ENCODE measurements around the gene ZNRF3.

The ZNRF3 gene

GRCh38 chr22:29012101-29012433, 128.7 kb downstream of the ZNRF3 start:
- no peak overlapping the region for H3K4me2 ChIP-seq (ENCODE audit: insufficient read depth, low read length)
- H3K4me3 ChIP-seq (ENCODE audit: low read depth in 1 of 2, low read length in 2 of 2) = no peak overlapping the region
- ATAC-seq (ENCODE audit: insufficient read depth, low read depth) (no peak), DNase-seq (no peak)
- H3K4me1 ChIP-seq (ENCODE audit: insufficient read depth, low read length) = no peaks in the 10 kb centered on the region
- H3K79me2 ChIP-seq (ENCODE audit: insufficient read depth, low read length) = no peaks in the 10 kb centered on the region
- H2AFZ ChIP-seq (ENCODE audit: low read depth, low read length) = no peak overlapping the region
- no peaks in the 10 kb centered on the region for H3K9me3 ChIP-seq (ENCODE audit: insufficient read depth, low read length, severe bottlenecking)
- no peak overlapping the region for H3K27ac ChIP-seq (ENCODE audit: low read length)
- no peaks in the 10 kb centered on the region for H3K27me3 ChIP-seq (ENCODE audit: insufficient read depth, low read length, poor library complexity)
- peaks cover 24% of the 10 kb centered on the region; the same call in 1 of the 2 replicates for H4K20me1 ChIP-seq (ENCODE audit: insufficient read depth, low read length)
- no peaks in the 10 kb centered on the region for H3K36me3 ChIP-seq (ENCODE audit: insufficient read depth, low read length)
- no peak overlapping the region for H3K9ac ChIP-seq (ENCODE audit: low read depth, low read length)
- TF ChIP-seq CTCF (IDR thresholded peaks at IDR 0.05; ENCODE audit: borderline replicate concordance, extremely low read depth, low read length, poor library complexity, severe bottlenecking) = no peak
- TF ChIP-seq EZH2 (IDR thresholded peaks at IDR 0.05; ENCODE audit: borderline replicate concordance, low read depth, low read length, severe bottlenecking) = no peak

GRCh38 chr22:29012952-29013351, 129.6 kb downstream of the ZNRF3 start:
- no peaks in the 10 kb centered on the region for H3K36me3 ChIP-seq (ENCODE audit: insufficient read depth, low read length)
- ATAC-seq (ENCODE audit: insufficient read depth, low read depth) (no peak), DNase-seq (no peak)
- H3K9me3 ChIP-seq (ENCODE audit: insufficient read depth, low read length, severe bottlenecking) = no peaks in the 10 kb centered on the region
- H3K79me2 ChIP-seq (ENCODE audit: insufficient read depth, low read length) = no peaks in the 10 kb centered on the region
- H3K27ac ChIP-seq (ENCODE audit: low read length) = no peak overlapping the region
- H3K27me3 ChIP-seq (ENCODE audit: insufficient read depth, low read length, poor library complexity) = no peaks in the 10 kb centered on the region
- H3K4me1 ChIP-seq (ENCODE audit: insufficient read depth, low read length) = no peaks in the 10 kb centered on the region
- no peak overlapping the region for H3K4me2 ChIP-seq (ENCODE audit: insufficient read depth, low read length)
- H3K9ac ChIP-seq (ENCODE audit: low read depth, low read length) = no peak overlapping the region
- H2AFZ ChIP-seq (ENCODE audit: low read depth, low read length) = no peak overlapping the region
- H3K4me3 ChIP-seq (ENCODE audit: low read depth in 1 of 2, low read length in 2 of 2) = no peak overlapping the region
- TF ChIP-seq CTCF (IDR thresholded peaks at IDR 0.05; ENCODE audit: borderline replicate concordance, extremely low read depth, low read length, poor library complexity, severe bottlenecking) (no peak), EZH2 (IDR thresholded peaks at IDR 0.05; ENCODE audit: borderline replicate concordance, low read depth, low read length, severe bottlenecking) (no peak)
- peaks cover 32% of the 10 kb centered on the region; the same call in 1 of the 2 replicates for H4K20me1 ChIP-seq (ENCODE audit: insufficient read depth, low read length)

GRCh38 chr22:29014293-29014692, 130.9 kb downstream of the ZNRF3 start:
- H4K20me1 ChIP-seq (ENCODE audit: insufficient read depth, low read length) = peaks cover 35% of the 10 kb centered on the region; the same call in 1 of the 2 replicates
- H3K79me2 ChIP-seq (ENCODE audit: insufficient read depth, low read length) = no peaks in the 10 kb centered on the region
- no peaks in the 10 kb centered on the region for H3K4me1 ChIP-seq (ENCODE audit: insufficient read depth, low read length)
- TF ChIP-seq EZH2 (IDR thresholded peaks at IDR 0.05; ENCODE audit: borderline replicate concordance, low read depth, low read length, severe bottlenecking) = no peak
- no peak for TF ChIP-seq CTCF (IDR thresholded peaks at IDR 0.05; ENCODE audit: borderline replicate concordance, extremely low read depth, low read length, poor library complexity, severe bottlenecking)
- no peaks in the 10 kb centered on the region for H3K27me3 ChIP-seq (ENCODE audit: insufficient read depth, low read length, poor library complexity)
- no peak overlapping the region for H3K4me3 ChIP-seq (ENCODE audit: low read depth in 1 of 2, low read length in 2 of 2)
- H3K4me2 ChIP-seq (ENCODE audit: insufficient read depth, low read length) = no peak overlapping the region
- ATAC-seq (ENCODE audit: insufficient read depth, low read depth) (no peak), DNase-seq (no peak)
- H3K9ac ChIP-seq (ENCODE audit: low read depth, low read length) = no peak overlapping the region
- no peaks in the 10 kb centered on the region for H3K36me3 ChIP-seq (ENCODE audit: insufficient read depth, low read length)
- H2AFZ ChIP-seq (ENCODE audit: low read depth, low read length) = no peak overlapping the region
- H3K9me3 ChIP-seq (ENCODE audit: insufficient read depth, low read length, severe bottlenecking) = no peaks in the 10 kb centered on the region
- no peak overlapping the region for H3K27ac ChIP-seq (ENCODE audit: low read length)

- no peak overlapping the region for H3K4me2 ChIP-seq (ENCODE audit: insufficient read depth, low read length)
Measured at GRCh38 chr22:29014773-29015172, 131.4 kb downstream of the ZNRF3 start.

More at GRCh38 chr22:29014773-29015172, 131.4 kb downstream of the ZNRF3 start:
- no peaks in the 10 kb centered on the region for H3K27me3 ChIP-seq (ENCODE audit: insufficient read depth, low read length, poor library complexity)
- no peak overlapping the region for H3K4me3 ChIP-seq (ENCODE audit: low read depth in 1 of 2, low read length in 2 of 2)
- H3K4me1 ChIP-seq (ENCODE audit: insufficient read depth, low read length) = no peaks in the 10 kb centered on the region
- no peaks in the 10 kb centered on the region for H3K36me3 ChIP-seq (ENCODE audit: insufficient read depth, low read length)
- no peak overlapping the region for H2AFZ ChIP-seq (ENCODE audit: low read depth, low read length)
- DNase-seq = no peak
- no peak overlapping the region for H3K27ac ChIP-seq (ENCODE audit: low read length)
- peaks cover 35% of the 10 kb centered on the region; the same call in 1 of the 2 replicates for H4K20me1 ChIP-seq (ENCODE audit: insufficient read depth, low read length)
- TF ChIP-seq CTCF (IDR thresholded peaks at IDR 0.05; ENCODE audit: borderline replicate concordance, extremely low read depth, low read length, poor library complexity, severe bottlenecking) (no peak), EZH2 (IDR thresholded peaks at IDR 0.05; ENCODE audit: borderline replicate concordance, low read depth, low read length, severe bottlenecking) (no peak)
- no peak for ATAC-seq (ENCODE audit: insufficient read depth, low read depth)
- H3K79me2 ChIP-seq (ENCODE audit: insufficient read depth, low read length) = no peaks in the 10 kb centered on the region
- H3K9ac ChIP-seq (ENCODE audit: low read depth, low read length) = no peak overlapping the region
- H3K9me3 ChIP-seq (ENCODE audit: insufficient read depth, low read length, severe bottlenecking) = no peaks in the 10 kb centered on the region
